ENCODE measurements around the gene UMAD1.

Gene UMAD1

GRCh38 chr7:7640221-7641128 lies at the start of gene UMAD1:
Gene UMAD1 (plus strand): TSS chr7:7640752. CDS start chr7:7673372, 32,620 bp downstream.
- peak; percentile 97 for DNase-seq

- no peak for DNase-seq
These were observed 45.1 kb upstream of the UMAD1 start for GRCh38 chr7:7595451-7595850.

GRCh38 chr7:7596176-7596575 lies 44.4 kb upstream of the UMAD1 start:
- no peak for DNase-seq

- DNase-seq = no peak
These were observed 33.5 kb upstream of the UMAD1 start for GRCh38 chr7:7607010-7607409.

GRCh38 chr7:7609330-7609729 lies 31.2 kb upstream of the UMAD1 start:
- DNase-seq = no peak

- DNase-seq = no peak
These were observed 28.0 kb upstream of the UMAD1 start for GRCh38 chr7:7612519-7612918.

- no peak for DNase-seq
These were observed 27.3 kb upstream of the UMAD1 start for GRCh38 chr7:7613210-7613609.

- no peak for DNase-seq
These were observed 26.4 kb upstream of the UMAD1 start for GRCh38 chr7:7614018-7614741.

GRCh38 chr7:7617550-7617949 lies 23.0 kb upstream of the UMAD1 start:
- no peak for DNase-seq

- no peak for DNase-seq
These were observed 22.1 kb upstream of the UMAD1 start for GRCh38 chr7:7618410-7618809.

GRCh38 chr7:7620236-7620635 lies 20.3 kb upstream of the UMAD1 start:
- DNase-seq = no peak

- DNase-seq = no peak
These were observed 19.8 kb upstream of the UMAD1 start for GRCh38 chr7:7620644-7621210.

- no peak for DNase-seq
These were observed 12.1 kb upstream of the UMAD1 start for GRCh38 chr7:7628476-7628875.

- no peak for DNase-seq
These were observed 9.8 kb upstream of the UMAD1 start for GRCh38 chr7:7630626-7631329.

GRCh38 chr7:7639421-7639820 lies 1.1 kb upstream of the UMAD1 start:
- peak in 1 of 2 donors; percentile 3 for DNase-seq

- DNase-seq = peak; percentile 60
These were observed 718 bp upstream of the UMAD1 start for GRCh38 chr7:7639847-7640220.

GRCh38 chr7:7641129-7641663 lies 644 bp downstream of the UMAD1 start:
- peak in 1 of 2 donors; percentile 7 for DNase-seq

- no peak for DNase-seq
These were observed 1.5 kb downstream of the UMAD1 start for GRCh38 chr7:7642081-7642480.

- DNase-seq = no peak
These were observed 7.0 kb downstream of the UMAD1 start for GRCh38 chr7:7647495-7648036.

GRCh38 chr7:7650682-7651206 lies 10.2 kb downstream of the UMAD1 start:
- DNase-seq = no peak

- DNase-seq = no peak
These were observed 10.9 kb downstream of the UMAD1 start for GRCh38 chr7:7651479-7651878.

Data from activated CD4-positive, alpha-beta T cell treated with anti-CD3 and anti-CD28 coated beads for 4 hours (primary cell).